GM23338 (cell line): Measurements from ENCODE around the gene OTOS. TPM values are rescaled to one million over a fixed set of nuclear protein-coding genes. Genes with fewer than 3 reads are reported as not detected.

Source experiments
- ATAC-seq: fragments of 200-7000 bp; cut with Tn5 transposase; 3 replicates; pipeline ENCODE4 v1.9.1; 2020
- DNase-seq: peaks from one replicate; pipeline ENCODE4 v3.0.0-alpha.2; 2015; ENCODE audit warnings: low spot score
- H2AFZ ChIP-seq: fragments of 200-600 bp; sonication (generic); 2 replicates; pipeline ENCODE4 v1.8.0; 2016; ENCODE audit warnings: antibody characterized with exemption, mild to moderate bottlenecking, moderate library complexity
- H3F3A ChIP-seq: fragments of 200-600 bp; sonication (generic); replicated peaks from 2 replicates; pipeline ENCODE4 v1.8.0; 2017; ENCODE audit warnings: antibody characterized with exemption, mixed run types, low read depth
- H3K27ac ChIP-seq: fragments of 200-600 bp; sonication (generic); 2 replicates; pipeline ENCODE4 v1.6.1; 2016; ENCODE audit warnings: low read depth
- H3K27me3 ChIP-seq: fragments of 200-600 bp; sonication (generic); 2 replicates; pipeline ENCODE4 v1.8.0; 2016; ENCODE audit warnings: mild to moderate bottlenecking, mixed run types, moderate library complexity; ENCODE audit not compliant: insufficient read depth
- H3K36me3 ChIP-seq: fragments of 200-600 bp; sonication (generic); 2 replicates; pipeline ENCODE4 v1.8.0; 2016; ENCODE audit warnings: mild to moderate bottlenecking; ENCODE audit not compliant: insufficient read depth
- H3K4me1 ChIP-seq: fragments of 200-600 bp; sonication (generic); 2 replicates; pipeline ENCODE4 v1.8.0; 2016; ENCODE audit warnings: mild to moderate bottlenecking, moderate library complexity; ENCODE audit not compliant: insufficient read depth
- H3K4me2 ChIP-seq: fragments of 200-600 bp; sonication (generic); 2 replicates; pipeline ENCODE4 v1.7.1; 2017; ENCODE audit warnings: mixed run types
- H3K4me3 ChIP-seq: fragments of 200-600 bp; sonication (generic); 2 replicates; pipeline ENCODE4 v1.6.1; 2016; ENCODE audit warnings: mixed run types
- H3K79me2 ChIP-seq: fragments of 200-600 bp; sonication (generic); replicated peaks from 2 replicates; pipeline ENCODE4 v1.8.0; 2017; ENCODE audit warnings: mild to moderate bottlenecking; ENCODE audit not compliant: insufficient read depth
- H3K9me2 ChIP-seq: fragments of 200-600 bp; sonication (generic); 2 replicates; pipeline ENCODE4 v1.8.0; 2017; ENCODE audit not compliant: insufficient read depth
- H4K20me1 ChIP-seq: fragments of 200-600 bp; sonication (generic); replicated peaks from 2 replicates; pipeline ENCODE4 v1.8.0; 2017; ENCODE audit warnings: mild to moderate bottlenecking; ENCODE audit not compliant: insufficient read depth
- H3K27ac Mint-ChIP-seq: 2 replicates; pipeline ENCODE4 v1.8.0; 2020; ENCODE audit warnings: inconsistent platforms, mild to moderate bottlenecking, moderate library complexity, mixed read lengths
- H3K27me3 Mint-ChIP-seq: 3 replicates; pipeline ENCODE4 v1.8.0; 2022; ENCODE audit warnings: low read depth, mild to moderate bottlenecking, moderate library complexity, mixed read lengths, inconsistent platforms; ENCODE audit not compliant: insufficient read depth, poor library complexity
- H3K36me3 Mint-ChIP-seq: 3 replicates; pipeline ENCODE4 v1.8.0; 2021; ENCODE audit warnings: low read depth, mild to moderate bottlenecking, inconsistent platforms, moderate library complexity, mixed read lengths
- H3K4me1 Mint-ChIP-seq: 3 replicates; pipeline ENCODE4 v1.8.0; 2020; ENCODE audit warnings: mild to moderate bottlenecking, inconsistent platforms, mixed read lengths
- H3K4me3 Mint-ChIP-seq: 3 replicates; pipeline ENCODE4 v1.8.0; 2021; ENCODE audit warnings: moderate library complexity, mild to moderate bottlenecking, inconsistent platforms, mixed read lengths
- H3K9me3 Mint-ChIP-seq: 3 replicates; pipeline ENCODE4 v1.8.0; 2020; ENCODE audit warnings: moderate library complexity, mild to moderate bottlenecking, inconsistent platforms, mixed read lengths
- CREB1 ChIP-seq: fragments of 250-450 bp; sonication (Bioruptor Pico); IDR thresholded peaks from 2 replicates; pipeline ENCODE4 v1.5.0; 2020; ENCODE audit warnings: low read depth, mild to moderate bottlenecking, moderate library complexity
- CTCF ChIP-seq, 2 experiments: fragments of 200-600 bp in 1 of 2; sonication (generic) in 1 of 2; conservative IDR thresholded peaks; 2 replicates each; pipeline versions ENCODE4 v1.5.1 to v1.6.1; 2016 to 2017; ENCODE audit warnings: antibody characterized with exemption in 2 of 2, low read depth in 2 of 2, mild to moderate bottlenecking in 2 of 2, moderate library complexity in 1 of 2
- ETS1 ChIP-seq: IDR thresholded peaks from 2 replicates; pipeline ENCODE4 v1.6.1; 2016; ENCODE audit warnings: antibody characterized with exemption
- EZH2phosphoT487 ChIP-seq: fragments of 200-600 bp; sonication (generic); IDR thresholded peaks from one replicate; pipeline ENCODE4 v1.8.1; 2018; ENCODE audit warnings: antibody characterized with exemption; ENCODE audit not compliant: unreplicated experiment
- JUNB ChIP-seq: IDR thresholded peaks from one replicate; pipeline ENCODE4 v1.6.1; 2016; ENCODE audit warnings: antibody characterized with exemption; ENCODE audit not compliant: unreplicated experiment
- POLR2AphosphoS5 ChIP-seq: IDR thresholded peaks from 2 replicates; pipeline ENCODE4 v1.6.1; 2016; ENCODE audit warnings: antibody characterized with exemption, low read depth
- REST ChIP-seq: IDR thresholded peaks from one replicate; pipeline ENCODE4 v1.6.1; 2018; ENCODE audit warnings: antibody characterized with exemption; ENCODE audit not compliant: unreplicated experiment
- polyA plus RNA-seq: library from polyadenylated mRNA; unstranded; fragments of >200 nt; fragmentation: Nextera tagmentation; extraction: Ambion mirVana; gene quantifications from 2 replicates; pipeline ENCODE4 v1.2.1, GENCODE V29; 2016
- total RNA-seq: library from RNA; depleted of rRNA; stranded (reverse); fragments of >200 nt; shearing (Covaris generic); gene quantifications from 2 replicates; pipeline ENCODE4 v1.2.3, GENCODE V29; 2014

The OTOS gene
- total and polyA plus RNA-seq, 2 experiments from 2014 or later, result 0.40 TPM; not detected in 1

GRCh38 chr2:240137596-240138253 lies 2.7 kb downstream of the OTOS start (continued):
- TF ChIP-seq ETS1, result no peak
- TF ChIP-seq REST, result no peak
- no peak for TF ChIP-seq EZH2phosphoT487

GRCh38 chr2:240136671-240137292 lies 3.7 kb downstream of the OTOS start:
- peak overlapping the region; percentile 98 for H3K4me3 Mint-ChIP-seq
- TF ChIP-seq CREB1 (CRISPR knock-in tag) (no peak), POLR2AphosphoS5 (no peak), JUNB (no peak), CTCF (conservative IDR thresholded peaks at IDR 0.05; ENCODE audit: low read depth in 2 of 2) (0 out of 4 replicates have a peak, but pooled peaks of 1 of the 2 experiments have one; percentile 6)

More at GRCh38 chr2:240136671-240137292, 3.7 kb downstream of the OTOS start:
- peak overlapping the region; percentile 98 for H2AFZ ChIP-seq
- H3K9me2 ChIP-seq, result no peaks in the 10 kb centered on the region
- H4K20me1 ChIP-seq, result peaks cover 15% of the 10 kb centered on the region
- peak overlapping the region; percentile 88 for H3K4me3 ChIP-seq
- H3K79me2 ChIP-seq, result peaks cover 31% of the 10 kb centered on the region
- DNase-seq (no peak), ATAC-seq (no peak)
- peaks cover 17% of the 10 kb centered on the region for H3K36me3 ChIP-seq
- no peaks in the 10 kb centered on the region for H3F3A ChIP-seq
- peaks cover 4% of the 10 kb centered on the region; the same call in 1 of the 3 replicates for H3K9me3 Mint-ChIP-seq
- no peak overlapping the region for H3K27ac ChIP-seq
- H3K27me3 ChIP-seq, result no peaks in the 10 kb centered on the region
- H3K36me3 Mint-ChIP-seq, result peaks cover 31% of the 10 kb centered on the region
- no peak overlapping the region for H3K27ac Mint-ChIP-seq
- peak overlapping the region; percentile 99 for H3K4me2 ChIP-seq
- H3K4me1 Mint-ChIP-seq, result peaks cover 42% of the 10 kb centered on the region
- peaks cover 16% of the 10 kb centered on the region for H3K4me1 ChIP-seq
- peaks cover 14% of the 10 kb centered on the region for H3K27me3 Mint-ChIP-seq
